ENCODE results near the gene SLC4A8.

GRCh38 chr12:51421266-51421884, 3.3 kb upstream of the SLC4A8 start:
- TF ChIP-seq CTCF (IDR thresholded peaks at IDR 0.05 in 4 of 5, conservative IDR thresholded peaks at IDR 0.05 in 1 of 5) (peak in 2 of 5 experiments; percentile 27 to 34), POLR2A (IDR thresholded peaks at IDR 0.05) (no peak)
